ENCODE measurements around the gene ATP6AP1.

GRCh38 chrX:154397888-154398667, 30.4 kb upstream of the ATP6AP1 start, which contains the start of gene RPL10:
- TF ChIP-seq CTCF (IDR thresholded peaks at IDR 0.05): no peak
- no peak for TF ChIP-seq ZFX (IDR thresholded peaks at IDR 0.05; ENCODE audit: borderline replicate concordance)
